IPS-20b (cell line): ENCODE data around the gene NSMF.

Source experiments
- H3K27ac ChIP-seq: one replicate; pipeline ENCODE4 v1.5.1; 2013; ENCODE audit warnings: low read length
- H3K27me3 ChIP-seq: 2 replicates; pipeline ENCODE4 v1.6.1; 2013; ENCODE audit warnings: mild to moderate bottlenecking, low read length, inconsistent platforms; ENCODE audit not compliant: insufficient read depth
- H3K36me3 ChIP-seq: 2 replicates; pipeline ENCODE4 v1.6.1; 2013; ENCODE audit warnings: low read depth, mild to moderate bottlenecking, inconsistent platforms, low read length, moderate library complexity; ENCODE audit not compliant: insufficient read depth
- H3K4me1 ChIP-seq: 2 replicates; pipeline ENCODE4 v1.6.1; 2013; ENCODE audit warnings: mild to moderate bottlenecking, control low read depth, inconsistent platforms, low read length, moderate library complexity; ENCODE audit not compliant: insufficient read depth
- H3K4me3 ChIP-seq: 2 replicates; pipeline ENCODE4 v1.5.1; 2013; ENCODE audit warnings: mild to moderate bottlenecking, low read length, inconsistent platforms
- H3K9ac ChIP-seq: 2 replicates; pipeline ENCODE4 v1.6.1; 2013; ENCODE audit warnings: low read depth, mild to moderate bottlenecking, inconsistent platforms, low read length, moderate library complexity
- H3K9me3 ChIP-seq: 2 replicates; pipeline ENCODE4 v1.6.1; 2013; ENCODE audit warnings: mild to moderate bottlenecking, low read depth, low read length, inconsistent platforms; ENCODE audit not compliant: insufficient read depth

Gene NSMF

GRCh38 chr9:137428841-137429545 is 30.1 kb downstream of the NSMF start:
- peaks cover 9% of the 10 kb centered on the region; the same call in 1 of the 2 replicates for H3K27me3 ChIP-seq
- H3K4me3 ChIP-seq: no peak overlapping the region
- H3K9ac ChIP-seq: no peak overlapping the region
- no peaks in the 10 kb centered on the region for H3K36me3 ChIP-seq
- no peaks in the 10 kb centered on the region for H3K9me3 ChIP-seq
- H3K4me1 ChIP-seq: no peaks in the 10 kb centered on the region
- no peak overlapping the region for H3K27ac ChIP-seq

DNA sequence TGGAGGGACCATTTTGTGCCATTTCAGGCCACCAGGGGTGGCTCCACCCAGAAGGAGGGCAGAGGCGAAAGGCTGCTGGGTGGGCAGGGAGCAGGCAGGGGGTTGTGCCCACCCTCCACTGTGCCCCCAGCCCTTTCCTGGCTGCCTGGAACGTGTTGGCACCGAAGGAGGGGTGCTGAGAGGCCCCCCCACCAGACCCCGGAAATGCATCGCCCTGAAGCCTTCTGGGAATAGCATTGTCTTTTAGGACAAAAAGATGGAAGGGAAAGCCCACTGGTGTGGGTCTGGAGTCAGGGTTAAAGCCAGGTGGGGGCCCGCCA is 30.9 kb downstream of the NSMF start:
- Histone ChIP-seq H3K4me3 (no peak overlapping the region), H3K27ac (no peak overlapping the region), H3K36me3 (no peaks in the 10 kb centered on the region), H3K9me3 (no peaks in the 10 kb centered on the region), H3K27me3 (peaks cover 15% of the 10 kb centered on the region; the same call in 1 of the 2 replicates), H3K4me1 (no peaks in the 10 kb centered on the region), H3K9ac (no peak overlapping the region)

DNA sequence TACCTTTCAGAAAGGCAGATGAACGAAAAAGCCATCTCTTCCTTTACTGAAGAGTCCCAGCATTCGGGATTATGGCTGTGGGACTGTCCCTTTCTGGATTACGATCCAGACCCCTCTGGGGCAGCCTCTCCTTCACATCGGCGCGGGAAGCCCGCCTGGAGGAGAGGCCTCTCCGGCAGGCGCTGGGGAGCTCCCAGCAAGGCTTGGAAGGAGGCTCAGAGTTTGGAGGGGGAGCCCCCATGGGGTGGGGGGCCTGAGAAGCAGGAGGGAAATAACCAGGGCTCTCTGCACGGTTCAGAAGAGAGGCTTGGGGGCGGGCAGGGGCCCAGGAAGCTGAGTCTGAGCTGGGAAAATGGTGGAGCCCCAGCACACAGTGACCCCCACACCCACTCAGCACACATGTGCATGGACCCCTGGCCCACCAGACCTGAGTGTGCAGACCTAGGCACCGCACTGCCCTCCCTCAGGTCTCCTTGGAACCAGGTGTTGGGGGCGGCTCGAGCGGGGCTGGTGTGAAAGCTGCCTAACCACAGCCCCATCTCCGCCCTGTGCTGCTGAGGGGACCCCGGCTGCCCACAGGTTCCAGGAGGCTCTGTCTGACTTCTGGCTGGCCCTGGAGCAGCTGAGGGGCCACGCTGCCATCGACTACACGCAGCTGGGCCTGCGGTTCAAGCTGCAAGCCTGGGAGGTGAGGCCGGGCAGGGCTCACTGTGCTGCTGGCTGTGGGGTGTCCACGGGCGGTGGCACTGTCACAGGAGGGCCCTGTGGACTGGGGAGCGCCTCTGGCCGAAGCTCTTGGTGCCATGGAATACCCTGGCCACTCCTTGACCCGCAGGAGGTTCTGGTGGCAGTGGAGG is 31.5 kb downstream of the NSMF start:
- H3K27me3 ChIP-seq: peaks cover 15% of the 10 kb centered on the region; the same call in 1 of the 2 replicates
- H3K9me3 ChIP-seq: no peaks in the 10 kb centered on the region
- H3K4me1 ChIP-seq: no peaks in the 10 kb centered on the region
- no peak overlapping the region for H3K27ac ChIP-seq
- no peaks in the 10 kb centered on the region for H3K36me3 ChIP-seq
- no peak overlapping the region for H3K4me3 ChIP-seq
- H3K9ac ChIP-seq: no peak overlapping the region

- H3K27ac ChIP-seq: no peak overlapping the region
- H3K9ac ChIP-seq: no peak overlapping the region
- no peaks in the 10 kb centered on the region for H3K36me3 ChIP-seq
- H3K4me3 ChIP-seq: no peak overlapping the region
- peaks cover 4% of the 10 kb centered on the region; the same call in 1 of the 2 replicates for H3K4me1 ChIP-seq
- no peaks in the 10 kb centered on the region for H3K9me3 ChIP-seq
- H3K27me3 ChIP-seq: peaks cover 15% of the 10 kb centered on the region; the same call in 1 of the 2 replicates
Observed at GRCh38 chr9:137426018-137426681, 33.0 kb downstream of the NSMF start.

DNA sequence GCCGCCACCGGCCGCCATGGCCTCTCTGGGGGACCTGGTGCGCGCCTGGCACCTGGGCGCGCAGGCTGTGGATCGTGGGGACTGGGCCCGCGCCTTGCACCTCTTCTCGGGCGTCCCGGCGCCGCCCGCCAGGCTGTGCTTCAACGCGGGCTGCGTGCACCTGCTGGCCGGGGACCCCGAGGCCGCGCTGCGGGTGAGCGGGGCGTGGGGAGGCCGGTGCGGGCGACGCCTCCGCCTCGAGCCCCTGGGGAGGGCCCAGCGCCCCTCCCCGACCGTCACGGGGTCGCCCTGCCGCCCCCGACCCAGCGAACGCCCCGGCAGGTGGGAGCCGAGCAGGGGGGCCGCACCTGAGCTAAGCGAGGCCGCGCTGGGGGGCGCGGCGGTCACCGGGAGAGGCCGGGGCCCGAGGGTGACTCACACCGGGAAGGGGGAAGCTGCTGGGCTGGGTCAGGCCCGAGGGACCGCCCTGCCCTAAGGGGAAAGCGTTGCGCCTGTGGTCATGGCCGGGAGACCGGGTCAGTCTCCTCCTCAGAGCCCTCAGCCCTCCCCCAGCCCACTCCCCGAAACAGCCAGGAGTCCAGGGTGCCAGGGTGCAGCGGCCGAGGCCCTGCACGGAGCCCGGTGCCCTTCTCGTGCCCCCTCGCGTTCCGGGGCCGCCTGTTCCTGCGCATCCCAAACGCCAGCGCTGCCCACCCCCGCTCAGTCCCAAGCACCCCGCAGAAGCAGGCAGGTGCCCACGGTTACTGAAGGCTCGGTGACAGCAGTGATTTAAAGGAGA is 35.4 kb downstream of the NSMF start:
- H3K4me1 ChIP-seq: peaks cover 4% of the 10 kb centered on the region; the same call in 1 of the 2 replicates

DNA sequence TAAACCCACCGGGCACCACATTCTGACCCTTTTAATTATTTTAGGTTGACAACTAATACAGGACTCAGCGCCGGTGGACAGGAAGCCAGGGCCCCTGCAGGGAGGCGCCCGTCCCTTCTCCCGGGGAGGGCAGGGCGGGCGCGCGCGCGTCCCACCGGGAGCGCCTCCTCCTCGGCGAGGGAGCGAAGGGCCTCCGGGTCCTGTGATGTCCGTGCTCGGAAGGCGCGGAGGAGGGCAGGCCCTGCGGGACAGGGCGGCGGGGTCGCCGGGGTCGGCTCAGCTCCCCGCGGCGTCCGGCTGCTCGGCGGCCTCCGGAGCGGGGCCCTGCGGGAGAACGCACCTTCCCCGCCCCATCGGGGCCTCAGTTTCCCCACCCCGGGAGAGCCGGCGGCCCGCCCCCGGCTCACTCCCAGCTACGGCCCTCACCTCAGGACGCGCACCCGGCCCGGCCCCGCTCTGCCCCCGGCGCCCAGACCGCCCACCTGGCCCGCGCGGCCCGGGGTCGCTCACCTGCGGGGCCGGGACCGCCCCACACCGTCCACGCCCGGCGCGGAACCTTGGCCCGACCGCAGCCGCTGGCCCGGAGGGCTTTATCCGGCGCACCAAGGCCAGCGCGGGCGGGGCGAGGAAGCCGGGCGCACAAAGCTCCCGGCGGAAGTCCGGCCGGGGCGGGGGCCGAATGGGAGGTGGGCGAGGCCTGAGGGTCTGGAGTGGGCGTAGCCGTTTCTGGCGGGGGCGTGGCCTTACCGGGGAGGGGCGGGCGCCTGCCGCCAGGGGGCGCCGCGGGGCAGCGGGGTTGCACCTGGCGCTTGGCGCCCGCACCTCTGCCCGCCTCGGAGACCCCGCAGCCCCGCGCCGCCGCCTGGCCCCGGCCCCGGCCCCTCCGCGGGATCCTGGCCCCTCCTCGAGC is 36.3 kb downstream of the NSMF start, which contains the start of the genes EXD3 and NOXA1:
EXD3 (minus strand) TSS at position 559 of the 910 bp plus-strand sequence. CDS start 27,805 bp downstream, outside the sequence.
NOXA1 (plus strand) TSS at position 790 of the 910 bp plus-strand sequence. CDS start 137 bp downstream, outside the sequence.
- H3K9ac ChIP-seq: peak within 1 kb of the TSS; percentile 75; the same call in 1 of the 2 replicates
- H3K36me3 ChIP-seq: no peaks in the 10 kb centered on the region
- H3K27ac ChIP-seq: no peak within 1 kb of the TSS

More for the DNA sequence above, 35.4 kb downstream of the NSMF start:
- H3K36me3 ChIP-seq: no peaks in the 10 kb centered on the region
- no peak overlapping the region for H3K9ac ChIP-seq
- no peak overlapping the region for H3K27ac ChIP-seq
- H3K9me3 ChIP-seq: no peaks in the 10 kb centered on the region
- H3K27me3 ChIP-seq: peaks cover 15% of the 10 kb centered on the region; the same call in 1 of the 2 replicates
- H3K4me3 ChIP-seq: peak overlapping the region; percentile 51; the same call in 1 of the 2 replicates

GRCh38 chr9:137421838-137422603 is 37.1 kb downstream of the NSMF start:
- Histone ChIP-seq H3K9me3 (no peaks in the 10 kb centered on the region), H3K9ac (peak overlapping the region; percentile 75; the same call in 1 of the 2 replicates), H3K4me1 (peaks cover 4% of the 10 kb centered on the region; the same call in 1 of the 2 replicates), H3K4me3 (peak overlapping the region; percentile 85), H3K27me3 (peaks cover 15% of the 10 kb centered on the region; the same call in 1 of the 2 replicates), H3K36me3 (no peaks in the 10 kb centered on the region), H3K27ac (no peak overlapping the region)

More for the DNA sequence above, 36.3 kb downstream of the NSMF start, which contains the start of the genes EXD3 and NOXA1:
- no peaks in the 10 kb centered on the region for H3K9me3 ChIP-seq
- H3K4me1 ChIP-seq: peaks cover 4% of the 10 kb centered on the region; the same call in 1 of the 2 replicates
- H3K4me3 ChIP-seq: peak within 1 kb of the TSS; percentile 85
- H3K27me3 ChIP-seq: peaks cover 15% of the 10 kb centered on the region; the same call in 1 of the 2 replicates

DNA sequence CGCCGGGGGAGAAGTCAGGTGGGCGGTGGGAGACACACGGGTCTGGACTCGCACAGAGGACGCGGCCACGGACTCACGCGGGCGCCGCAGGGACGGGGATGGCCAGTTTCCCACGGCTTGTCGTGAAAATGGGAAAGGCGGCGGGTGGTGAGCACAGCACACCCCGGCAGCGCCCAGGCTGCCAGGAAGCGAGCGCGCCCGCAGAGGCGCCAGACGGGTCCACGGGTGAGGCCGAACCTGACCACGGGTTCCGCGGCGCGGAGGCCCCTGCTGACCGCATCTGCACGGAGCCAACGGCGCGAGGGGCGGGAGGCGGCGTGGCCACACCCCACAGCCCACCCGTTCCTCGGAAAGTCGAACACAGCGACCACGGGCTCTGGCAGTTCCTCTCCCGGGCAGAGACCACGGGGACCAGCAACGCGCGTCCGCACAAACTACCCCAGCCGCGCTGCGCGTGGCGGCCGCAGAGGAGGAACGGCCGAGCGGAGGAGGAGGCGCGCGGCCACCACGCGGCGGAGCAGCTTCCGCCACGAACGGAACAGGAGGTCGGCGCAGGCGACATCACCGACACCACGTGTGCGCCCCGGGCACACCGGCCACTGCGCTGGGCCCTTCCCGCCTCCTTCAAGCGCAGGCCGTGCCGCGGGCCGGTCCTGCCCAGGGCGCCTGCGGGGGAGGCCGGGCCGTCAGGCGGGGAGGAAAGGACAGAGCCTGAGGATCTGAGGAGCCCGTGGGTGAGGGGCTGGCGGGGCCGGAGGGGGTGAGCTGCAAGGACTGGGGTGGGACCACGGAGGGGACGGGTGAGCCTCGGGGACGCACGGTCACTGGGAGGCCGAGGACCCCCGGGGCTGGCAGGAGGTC is 41.7 kb downstream of the NSMF start:
- no peaks in the 10 kb centered on the region for H3K9me3 ChIP-seq
- H3K9ac ChIP-seq: no peak overlapping the region
- no peaks in the 10 kb centered on the region for H3K27me3 ChIP-seq
- H3K27ac ChIP-seq: no peak overlapping the region
- no peaks in the 10 kb centered on the region for H3K36me3 ChIP-seq
- H3K4me3 ChIP-seq: no peak overlapping the region
- H3K4me1 ChIP-seq: peaks cover 4% of the 10 kb centered on the region; the same call in 1 of the 2 replicates

- Histone ChIP-seq H3K9ac (no peak overlapping the region), H3K4me1 (no peaks in the 10 kb centered on the region), H3K36me3 (no peaks in the 10 kb centered on the region), H3K4me3 (no peak overlapping the region), H3K27ac (no peak overlapping the region), H3K27me3 (no peaks in the 10 kb centered on the region), H3K9me3 (no peaks in the 10 kb centered on the region)
Observed at GRCh38 chr9:137416563-137417151, 42.5 kb downstream of the NSMF start.
